GM12801 (cell line): ENCODE data around the gene TTC22.

ENCODE experiments used
- TF ChIP-seq, protein P1 (sequence below): IDR thresholded peaks from one replicate; pipeline ENCODE4 v1.5.1; 2011; ENCODE audit warnings: control low read depth; ENCODE audit not compliant: insufficient read length; ENCODE audit errors: extremely low read depth

Gene TTC22

DNA sequence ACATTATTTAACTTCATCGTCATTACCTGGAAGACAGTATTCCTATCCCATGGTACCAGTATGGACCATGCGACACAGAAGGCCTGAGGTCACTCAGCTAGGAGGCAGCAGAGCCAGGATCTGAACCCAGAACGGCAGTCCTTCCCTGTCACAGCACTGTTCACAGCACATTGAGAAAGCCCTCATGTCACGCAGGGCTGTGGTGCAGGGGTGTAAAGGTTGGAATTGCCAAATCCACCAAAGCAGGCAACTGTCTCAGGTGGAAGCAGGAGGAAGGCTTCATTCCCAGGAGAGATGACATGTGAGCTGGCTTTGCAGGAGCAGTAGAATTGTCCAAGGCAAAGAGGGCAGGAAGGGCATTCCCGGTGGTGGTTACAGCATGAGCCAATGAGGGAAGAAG, 9.9 kb upstream of the TTC22 start:
- TF ChIP-seq, protein P1, sequence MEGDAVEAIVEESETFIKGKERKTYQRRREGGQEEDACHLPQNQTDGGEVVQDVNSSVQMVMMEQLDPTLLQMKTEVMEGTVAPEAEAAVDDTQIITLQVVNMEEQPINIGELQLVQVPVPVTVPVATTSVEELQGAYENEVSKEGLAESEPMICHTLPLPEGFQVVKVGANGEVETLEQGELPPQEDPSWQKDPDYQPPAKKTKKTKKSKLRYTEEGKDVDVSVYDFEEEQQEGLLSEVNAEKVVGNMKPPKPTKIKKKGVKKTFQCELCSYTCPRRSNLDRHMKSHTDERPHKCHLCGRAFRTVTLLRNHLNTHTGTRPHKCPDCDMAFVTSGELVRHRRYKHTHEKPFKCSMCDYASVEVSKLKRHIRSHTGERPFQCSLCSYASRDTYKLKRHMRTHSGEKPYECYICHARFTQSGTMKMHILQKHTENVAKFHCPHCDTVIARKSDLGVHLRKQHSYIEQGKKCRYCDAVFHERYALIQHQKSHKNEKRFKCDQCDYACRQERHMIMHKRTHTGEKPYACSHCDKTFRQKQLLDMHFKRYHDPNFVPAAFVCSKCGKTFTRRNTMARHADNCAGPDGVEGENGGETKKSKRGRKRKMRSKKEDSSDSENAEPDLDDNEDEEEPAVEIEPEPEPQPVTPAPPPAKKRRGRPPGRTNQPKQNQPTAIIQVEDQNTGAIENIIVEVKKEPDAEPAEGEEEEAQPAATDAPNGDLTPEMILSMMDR = no peak

DNA sequence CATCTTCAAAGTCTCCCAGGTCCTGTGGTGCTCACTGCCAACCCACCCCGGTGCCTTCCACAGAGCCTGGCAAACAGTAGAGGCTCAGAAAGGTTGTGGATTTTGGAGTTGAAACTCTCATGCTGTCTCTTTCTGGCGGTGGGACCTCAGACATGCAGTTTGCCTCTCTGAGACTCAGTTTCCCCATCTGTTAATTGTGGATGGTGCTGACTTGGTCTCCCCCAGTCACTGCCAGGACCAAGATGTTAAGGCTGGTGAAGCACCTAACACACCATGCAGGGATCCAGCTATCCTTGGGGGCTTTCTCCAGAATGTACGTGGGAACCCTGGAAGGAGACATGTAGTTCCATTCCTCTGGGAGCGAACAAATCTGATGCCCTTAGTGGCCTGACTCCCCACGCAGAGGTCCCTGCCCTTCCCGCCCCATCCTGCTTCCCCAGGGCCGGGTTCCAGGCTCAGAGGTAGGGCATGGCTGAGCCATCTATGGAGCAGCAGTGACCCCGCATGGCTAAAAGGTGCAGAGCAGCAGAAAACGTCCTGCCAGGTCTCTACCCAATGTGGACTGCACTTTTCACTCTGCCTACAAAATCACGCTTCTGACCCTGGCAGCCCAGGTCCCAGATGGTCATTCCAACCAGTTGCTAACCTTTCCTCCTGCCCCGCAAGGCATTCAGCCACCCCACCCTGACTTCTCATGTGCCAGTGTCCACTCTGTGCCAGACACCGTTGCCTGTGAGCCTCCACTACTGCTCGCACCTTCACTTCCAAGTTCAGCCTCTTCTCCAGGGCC, 9.2 kb upstream of the TTC22 start:
- TF ChIP-seq, protein P1 = peak; percentile 35

DNA sequence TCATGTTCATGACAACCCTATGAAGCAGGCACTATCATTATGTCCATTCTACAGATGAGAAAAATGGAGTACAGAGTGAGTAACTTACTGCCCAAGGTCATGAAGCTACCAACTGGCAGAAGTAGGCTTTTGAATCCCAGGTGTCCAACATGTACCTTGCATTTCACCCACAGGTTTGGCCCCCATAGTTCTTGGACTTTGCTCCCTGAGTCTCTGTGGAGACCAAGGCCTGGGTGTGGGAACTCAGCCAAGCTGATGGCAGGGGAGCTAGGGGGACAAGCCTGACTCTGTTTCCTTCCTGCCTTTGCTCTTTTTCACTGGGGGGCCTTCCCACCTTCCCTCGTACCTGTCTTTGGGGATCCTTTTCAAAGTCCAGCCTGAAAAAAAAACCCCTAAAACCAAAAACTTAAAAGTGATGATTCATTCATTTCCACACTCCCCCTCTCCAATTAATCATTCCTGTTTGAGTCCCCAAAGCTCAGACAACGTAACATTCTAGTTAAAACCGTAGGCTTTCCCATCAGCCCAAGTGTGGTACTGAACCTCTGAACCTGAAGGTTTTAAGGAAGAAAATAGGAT, 8.5 kb upstream of the TTC22 start:
- TF ChIP-seq, protein P1 = no peak

DNA sequence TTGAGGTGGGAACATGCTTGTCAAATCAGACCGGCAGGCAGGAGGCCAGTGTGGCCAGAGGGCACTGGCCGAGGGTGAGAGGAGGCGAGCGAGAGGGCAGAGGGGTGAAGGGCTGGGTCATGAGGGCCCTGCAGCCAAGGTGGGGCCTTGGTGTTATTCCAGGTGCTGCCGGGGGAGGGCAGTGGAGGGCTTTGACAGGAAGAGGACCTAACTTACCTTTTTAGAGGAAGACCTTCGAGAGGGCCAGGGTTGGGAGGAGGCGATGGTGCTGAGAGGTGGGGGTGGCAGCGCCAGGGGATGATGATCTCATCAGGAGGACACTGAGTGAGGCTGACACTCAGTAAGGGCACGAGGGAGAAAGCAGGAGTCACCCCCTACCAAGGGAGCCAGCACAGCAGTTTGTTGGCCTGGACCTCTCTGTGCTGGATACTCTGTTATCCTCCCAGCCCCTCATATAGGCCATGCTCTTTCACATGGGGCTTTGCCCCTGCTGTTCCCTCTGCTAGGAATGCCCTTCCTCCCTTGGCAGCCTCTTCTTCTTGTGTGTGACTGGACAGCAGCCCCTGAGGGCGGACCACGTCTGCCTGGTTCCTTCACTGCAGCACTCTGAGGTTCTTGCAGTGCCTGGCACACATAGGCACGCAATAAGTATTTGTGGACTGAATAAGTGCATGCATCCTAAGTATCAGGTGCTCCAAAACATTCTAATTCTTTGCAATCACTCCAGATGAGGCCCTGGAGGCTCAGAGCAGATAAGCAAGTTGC, 7.5 kb upstream of the TTC22 start:
- TF ChIP-seq, protein P1 = no peak

DNA sequence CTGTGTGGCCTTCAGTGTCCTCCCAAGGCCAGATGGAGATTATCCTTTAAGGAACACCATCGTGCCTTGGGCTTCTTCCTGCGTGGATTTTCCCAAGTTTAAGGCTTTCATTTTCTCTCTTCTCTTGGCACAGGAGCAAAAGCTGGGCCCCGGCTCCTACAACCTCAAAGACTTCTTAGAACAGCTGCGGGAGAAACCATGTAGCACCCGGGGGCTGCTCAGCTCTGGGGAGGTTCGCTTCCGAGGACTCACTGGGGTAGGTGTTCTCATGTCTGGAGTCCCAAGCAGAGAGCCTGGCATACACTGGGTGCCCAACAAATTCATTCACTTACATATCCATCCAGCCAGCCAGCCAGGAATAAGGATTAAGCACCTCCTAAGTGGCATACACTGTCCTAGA, 6.6 kb upstream of the TTC22 start:
- TF ChIP-seq, protein P1 = no peak

DNA sequence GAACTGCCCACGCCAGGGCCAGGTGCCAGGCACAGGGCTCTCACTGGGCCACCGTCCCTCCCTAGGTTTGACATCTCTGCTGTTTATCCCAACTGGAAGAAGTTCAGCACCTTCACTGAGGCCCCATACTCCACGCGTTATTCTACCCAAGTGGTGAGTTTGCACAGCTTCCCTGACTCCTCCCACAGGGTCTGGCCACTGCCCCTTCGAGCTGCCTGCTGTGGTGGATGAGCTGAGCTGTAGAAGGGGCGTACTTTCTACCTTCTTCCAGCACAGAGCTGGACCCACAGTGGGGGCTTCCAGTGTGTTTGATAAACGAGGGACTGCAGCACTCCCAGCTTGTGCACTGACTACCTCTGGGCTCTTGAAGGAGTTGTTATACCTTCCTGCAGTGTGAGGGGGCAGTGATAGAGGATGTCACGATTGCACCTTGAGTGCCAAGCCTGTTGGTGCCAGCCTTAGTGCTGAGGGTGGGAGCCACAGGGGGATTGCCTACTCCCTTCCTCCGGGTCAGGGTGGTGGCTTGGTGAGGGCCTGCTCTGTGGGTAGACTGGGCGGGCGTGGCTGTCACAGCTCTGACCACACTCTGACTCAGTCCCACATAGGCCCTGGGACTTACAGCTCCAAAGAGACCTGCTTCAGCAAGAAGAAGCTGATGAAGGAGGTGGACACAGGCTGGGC, 5.9 kb upstream of the TTC22 start:
- TF ChIP-seq, protein P1 = no peak

DNA sequence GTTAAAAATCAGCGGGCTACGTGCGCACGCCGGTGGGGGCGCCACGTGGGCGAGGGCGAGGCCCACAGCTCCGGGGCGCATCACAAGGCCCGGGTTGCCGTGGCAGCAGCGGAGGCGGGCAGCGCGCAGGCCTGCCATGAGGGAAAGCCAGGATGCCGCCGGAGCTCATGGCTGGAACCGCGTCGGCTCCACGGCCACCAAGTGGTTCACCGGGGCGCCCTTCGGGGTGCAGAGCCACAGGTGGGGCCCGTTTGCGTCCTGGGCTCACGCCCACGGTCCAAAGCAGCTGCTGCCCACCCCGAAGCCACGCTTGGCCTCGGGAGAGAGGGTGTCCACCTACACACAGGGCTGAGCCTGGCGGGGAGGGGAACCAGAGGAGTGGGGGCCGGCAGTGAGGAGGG, 4.9 kb upstream of the TTC22 start:
- TF ChIP-seq, protein P1 = no peak
